SH-SY5Y (cell line): ENCODE results near the gene ANKRD28.

Experiments used
- GATA2 ChIP-seq: IDR thresholded peaks from 2 replicates; pipeline ENCODE4 v1.6.1; 2011; ENCODE audit warnings: mild to moderate bottlenecking, low read depth, low read length
- GATA3 ChIP-seq: IDR thresholded peaks from 2 replicates; pipeline ENCODE4 v1.6.1; 2011; ENCODE audit warnings: low read depth, mild to moderate bottlenecking, low read length, moderate library complexity

DNA sequence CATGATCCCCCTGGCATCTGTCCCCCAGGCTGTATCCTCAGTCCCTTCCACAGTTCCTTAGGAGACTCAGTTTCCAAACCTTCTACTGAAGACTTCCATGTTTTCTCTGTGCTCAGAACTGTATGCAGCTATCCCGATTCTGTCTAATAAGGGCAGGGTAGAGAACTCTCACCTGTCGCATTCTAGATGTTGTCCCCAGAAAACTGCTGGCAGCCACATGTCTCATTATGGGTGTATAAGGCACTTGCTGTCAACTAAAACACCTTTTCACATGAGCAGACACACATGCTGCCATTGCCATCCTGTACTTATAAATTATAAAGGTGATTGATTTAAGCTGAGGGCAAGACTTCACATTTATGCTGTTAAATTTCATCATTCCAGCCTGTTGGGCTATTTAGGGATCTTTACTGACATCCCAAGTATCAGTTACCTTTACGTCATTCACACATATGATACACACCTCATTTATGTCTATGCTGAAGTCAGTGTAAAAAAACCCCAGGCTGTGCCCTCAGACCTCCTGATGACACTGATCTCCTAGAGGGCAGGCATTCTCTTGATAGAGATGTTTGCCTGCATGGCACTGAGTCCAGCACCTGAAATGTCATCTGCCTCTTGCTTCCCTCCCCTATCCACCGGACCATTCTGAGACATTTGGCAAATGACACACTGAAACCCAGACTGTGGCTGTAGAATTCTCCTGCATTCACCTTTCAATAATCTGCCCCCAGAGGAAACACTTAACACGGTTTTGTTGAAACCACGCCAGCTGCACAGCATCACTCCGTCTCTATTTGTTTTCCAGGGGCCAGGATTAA lies 160.4 kb downstream of the ANKRD28 start:
- TF ChIP-seq GATA2: no peak
- TF ChIP-seq GATA3: no peak
